ENCODE measurements around the gene PXDN.

PXDN gene

DNA sequence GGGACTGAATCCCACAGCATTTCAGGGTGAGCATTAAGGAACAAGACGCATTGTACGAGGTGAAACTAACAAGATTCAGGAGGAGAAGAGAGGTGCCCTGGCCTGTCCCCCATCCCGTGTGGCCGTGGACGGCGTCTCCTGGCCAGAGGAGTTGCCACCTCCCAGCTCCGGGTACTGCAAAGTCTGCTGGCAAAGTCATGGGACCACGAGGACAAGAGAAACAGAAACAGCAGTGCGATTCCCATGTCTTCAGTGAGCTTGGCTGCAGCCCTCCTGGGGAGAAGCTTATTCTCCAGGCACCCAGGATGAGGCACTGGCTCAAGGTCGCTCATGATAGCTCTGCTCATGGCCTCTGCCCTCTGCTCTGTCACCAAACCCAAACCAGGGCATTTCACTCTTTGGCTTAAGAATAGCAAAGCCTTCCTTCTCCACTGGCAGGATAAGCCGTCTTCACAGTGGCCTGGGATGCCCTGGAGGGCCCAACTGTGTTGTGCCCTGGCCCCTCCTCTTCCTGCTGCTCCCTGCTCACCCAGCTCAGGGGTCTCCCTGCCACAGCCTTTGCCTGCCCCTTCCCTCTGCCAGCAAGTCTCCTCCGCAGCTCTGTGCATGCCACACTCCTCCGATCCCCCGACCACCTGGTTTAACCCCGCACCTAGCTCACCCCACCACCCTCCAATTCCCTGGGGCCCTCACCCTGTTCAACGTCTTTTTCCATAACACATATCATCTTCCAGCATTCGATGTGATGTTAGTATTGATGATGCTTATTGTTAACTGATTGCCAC, 144.8 kb downstream of the PXDN start:
- DNase-seq (ENCODE audit: low read depth, low spot score) = no peak

DNA sequence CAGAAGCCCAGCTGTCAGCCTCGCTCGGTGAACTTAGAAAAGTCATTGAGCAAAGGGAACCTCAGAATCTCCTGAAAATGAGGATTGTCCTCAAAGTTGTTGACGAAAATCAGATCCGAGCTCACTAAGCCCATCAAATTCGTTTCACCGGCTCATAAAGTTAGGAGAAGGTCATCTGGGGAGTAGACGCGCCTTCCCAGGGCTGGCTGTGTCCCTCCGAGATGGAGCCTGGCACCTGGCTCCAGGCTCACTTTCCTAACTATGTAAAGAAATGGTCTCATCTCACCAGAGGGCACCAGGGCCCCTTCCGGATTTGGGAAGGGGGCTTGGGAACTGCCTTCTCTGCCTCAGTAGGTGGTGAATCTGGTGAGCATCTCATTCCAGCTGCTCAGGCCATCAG, 145.5 kb downstream of the PXDN start:
- DNase-seq (ENCODE audit: low read depth, low spot score) = no peak

DNA sequence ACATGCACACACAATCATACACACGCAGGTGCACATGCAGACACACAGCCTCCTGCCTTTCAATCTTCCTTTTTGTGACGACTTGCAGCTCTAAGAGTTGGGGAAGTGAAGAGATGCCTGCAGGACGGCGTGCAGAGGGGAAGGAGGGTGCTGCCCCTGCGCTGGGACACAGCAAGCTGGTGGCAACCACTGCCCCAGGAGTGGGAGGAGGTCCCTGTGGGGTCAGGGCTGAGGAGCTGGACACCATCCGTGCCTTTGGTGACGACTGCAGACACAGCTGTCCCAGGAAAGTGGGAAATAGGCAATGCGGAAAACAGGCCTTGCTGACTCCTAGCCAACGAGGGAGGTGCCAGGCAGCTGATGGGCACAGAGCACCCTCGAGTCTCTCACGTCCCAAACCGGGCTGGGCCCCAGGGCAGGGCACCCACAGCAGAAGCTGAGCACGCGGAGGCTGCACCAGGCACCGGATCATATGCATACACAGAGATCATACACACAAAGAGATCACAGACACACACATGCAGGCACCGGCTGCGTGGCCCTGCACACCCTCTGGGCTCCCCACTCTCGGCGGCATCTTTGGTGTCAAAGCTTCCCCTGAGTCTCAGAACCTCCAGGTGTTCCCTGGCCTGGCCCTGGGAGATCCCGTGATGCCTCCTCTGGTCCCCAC, 146.1 kb downstream of the PXDN start:
- no peak for DNase-seq (ENCODE audit: low read depth, low spot score)

DNA sequence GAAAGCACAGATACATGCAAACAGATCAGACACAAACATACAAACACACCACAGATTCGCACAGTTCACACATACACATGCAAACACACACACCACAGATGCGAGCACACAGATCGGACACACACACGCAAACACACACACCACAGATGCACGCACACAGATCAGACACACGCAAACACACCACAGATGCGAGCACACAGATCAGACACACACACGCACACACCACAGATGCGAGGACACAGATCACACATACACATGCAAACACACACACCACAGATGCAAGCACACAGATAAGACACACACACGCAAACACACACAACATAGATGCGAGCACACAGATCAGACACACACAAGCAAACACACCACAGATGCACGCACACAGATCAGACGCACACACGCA, 149.0 kb downstream of the PXDN start:
- no peak for DNase-seq (ENCODE audit: low read depth, low spot score)

DNA sequence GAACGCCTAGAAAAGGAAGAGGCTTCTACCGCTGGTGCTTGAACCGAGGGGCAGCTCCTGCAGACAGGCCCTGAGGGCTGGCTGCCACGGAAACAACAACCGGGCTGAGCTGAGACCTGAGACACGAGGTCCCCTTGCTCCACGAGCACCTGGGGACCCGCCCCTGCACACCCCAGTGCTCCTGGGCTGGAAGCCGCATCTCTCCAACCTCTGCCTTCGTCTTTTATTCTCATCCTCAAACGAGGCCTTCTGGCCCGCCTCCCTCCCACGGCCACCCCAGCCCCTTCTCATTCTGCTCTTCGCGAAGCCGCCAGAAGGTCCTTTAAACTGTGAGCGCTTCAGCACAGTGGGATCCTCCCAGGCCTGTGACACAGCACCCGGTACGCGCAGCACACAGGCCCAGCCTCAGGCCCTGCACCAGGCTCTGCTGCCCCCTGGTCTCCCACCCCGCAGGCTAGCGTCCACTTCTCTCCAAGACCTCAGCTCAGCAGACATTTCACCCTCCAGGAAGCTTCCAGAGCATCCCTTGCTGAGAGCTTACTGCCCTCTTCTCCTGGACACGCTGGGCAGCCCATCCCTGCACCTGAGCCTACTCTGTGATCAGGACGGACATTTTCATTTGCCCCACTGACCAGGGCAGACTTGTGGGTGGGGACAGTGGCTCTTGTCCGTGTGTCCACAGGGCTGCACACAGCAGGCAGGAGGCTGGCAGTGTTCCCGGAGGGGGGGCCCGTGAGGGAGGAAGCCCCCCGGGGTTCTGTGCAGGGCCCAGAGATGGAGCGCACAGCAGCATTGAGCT, 149.7 kb downstream of the PXDN start:
- no peak for DNase-seq (ENCODE audit: low read depth, low spot score)

DNA sequence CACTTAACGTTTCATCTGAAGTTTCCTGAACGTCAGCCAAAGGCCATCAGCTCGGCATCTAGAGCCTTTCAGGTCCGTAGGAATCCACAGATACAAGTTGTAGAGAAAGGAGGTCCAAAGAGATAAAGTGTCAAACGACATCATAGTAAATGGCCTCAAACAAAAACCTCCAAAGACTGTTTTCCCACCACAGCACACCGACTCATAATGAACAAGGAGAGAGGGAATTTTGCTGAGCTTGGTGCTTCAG, 150.3 kb downstream of the PXDN start:
- DNase-seq (ENCODE audit: low read depth, low spot score) = no peak

DNA sequence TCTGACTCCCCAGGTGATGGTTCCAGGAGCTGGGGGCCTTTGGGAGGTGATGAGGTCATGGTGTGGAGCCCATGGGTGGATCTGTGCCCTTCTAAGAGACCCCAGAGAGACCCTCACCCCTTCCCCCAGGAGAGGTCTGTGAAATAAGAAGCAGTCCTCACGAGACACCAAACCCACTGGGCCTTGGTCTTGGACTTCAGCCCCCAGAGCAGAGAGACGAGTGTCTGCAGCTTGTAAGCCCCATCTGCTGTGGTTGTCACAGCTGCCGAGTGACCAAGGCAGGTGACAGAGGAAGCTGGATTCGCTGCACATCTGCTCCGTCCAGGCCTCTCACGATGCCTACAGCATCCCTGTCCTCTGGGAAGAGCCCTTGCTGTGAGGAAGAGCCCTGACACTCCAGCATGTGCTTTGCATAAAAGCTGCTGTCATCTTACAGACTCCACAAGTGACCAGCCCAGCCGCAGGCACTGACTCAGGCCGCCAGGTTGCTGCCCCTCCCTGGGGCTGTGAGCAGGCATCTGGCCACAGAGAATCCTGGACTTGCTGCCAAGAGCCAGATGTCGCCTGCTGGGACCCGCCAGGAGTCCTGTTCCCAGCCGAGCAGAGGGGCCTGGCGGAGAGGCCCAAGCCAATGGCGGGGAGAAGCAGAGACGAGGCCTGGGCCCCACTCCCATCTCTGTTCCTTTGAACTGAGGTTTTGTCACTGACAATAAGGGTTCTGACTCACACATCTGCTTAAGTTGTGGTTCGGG, 150.8 kb downstream of the PXDN start:
- DNase-seq (ENCODE audit: low read depth, low spot score) = no peak

DNA sequence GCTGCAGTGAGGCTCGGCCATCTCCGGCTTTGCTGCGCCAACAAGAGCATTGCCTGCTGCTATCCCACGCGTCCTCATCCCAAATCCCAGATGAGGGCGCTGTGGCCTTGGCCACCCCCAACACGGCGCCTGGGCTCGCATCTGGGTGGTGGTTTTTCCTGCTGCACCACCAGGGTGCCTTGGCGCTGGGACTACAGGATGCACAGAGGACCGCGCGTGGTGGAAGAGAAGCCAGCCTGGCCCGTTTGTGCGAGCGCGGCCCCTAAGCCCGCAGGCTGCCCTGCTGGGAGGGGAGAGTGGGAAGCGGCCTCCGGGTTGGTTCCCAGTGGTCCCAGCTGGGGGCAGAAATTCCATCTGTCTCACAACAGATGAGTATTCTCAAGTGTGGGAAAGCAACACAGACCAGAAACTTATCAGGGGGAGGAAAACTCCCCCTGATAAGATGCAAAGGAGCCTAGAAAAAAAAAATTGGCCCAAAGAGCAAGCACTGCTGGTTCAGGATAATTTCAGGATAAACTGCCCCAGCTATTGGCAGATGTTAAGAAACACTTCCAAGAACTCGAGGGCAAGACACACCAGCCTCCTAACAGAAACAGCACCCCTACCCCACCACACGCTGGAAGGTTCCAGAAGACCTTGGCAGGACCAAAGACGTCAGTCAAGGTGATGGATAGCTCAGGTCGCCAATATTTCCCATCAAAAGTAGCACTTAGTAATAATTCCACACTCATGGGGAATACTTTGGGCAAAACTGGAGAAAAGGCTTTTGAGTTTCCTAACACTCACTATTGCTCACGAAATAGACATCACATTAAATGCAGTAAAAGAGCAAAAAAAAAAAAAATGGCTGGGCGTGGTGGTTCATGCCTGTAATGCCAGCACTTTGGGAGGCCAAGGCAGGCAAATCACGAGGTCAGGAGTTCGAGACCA, 152.1 kb downstream of the PXDN start:
- DNase-seq (ENCODE audit: low read depth, low spot score) = no peak

DNA sequence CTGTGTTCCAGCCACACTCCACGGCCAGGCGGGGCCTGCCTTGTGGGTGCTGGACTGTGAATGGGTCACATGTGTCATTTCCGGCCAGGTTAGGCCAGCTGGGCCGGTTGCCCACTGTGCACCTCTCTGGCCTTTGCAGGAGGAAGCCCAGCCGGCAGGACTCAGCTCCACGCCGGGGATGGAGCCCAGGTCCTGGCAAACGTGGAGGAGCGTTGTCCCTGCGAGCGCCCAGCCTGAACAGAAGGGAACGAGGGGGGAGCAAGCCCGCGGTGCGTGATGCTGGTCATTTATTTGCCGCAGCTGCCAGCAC, 152.9 kb downstream of the PXDN start:
- DNase-seq (ENCODE audit: low read depth, low spot score) = no peak

DNA sequence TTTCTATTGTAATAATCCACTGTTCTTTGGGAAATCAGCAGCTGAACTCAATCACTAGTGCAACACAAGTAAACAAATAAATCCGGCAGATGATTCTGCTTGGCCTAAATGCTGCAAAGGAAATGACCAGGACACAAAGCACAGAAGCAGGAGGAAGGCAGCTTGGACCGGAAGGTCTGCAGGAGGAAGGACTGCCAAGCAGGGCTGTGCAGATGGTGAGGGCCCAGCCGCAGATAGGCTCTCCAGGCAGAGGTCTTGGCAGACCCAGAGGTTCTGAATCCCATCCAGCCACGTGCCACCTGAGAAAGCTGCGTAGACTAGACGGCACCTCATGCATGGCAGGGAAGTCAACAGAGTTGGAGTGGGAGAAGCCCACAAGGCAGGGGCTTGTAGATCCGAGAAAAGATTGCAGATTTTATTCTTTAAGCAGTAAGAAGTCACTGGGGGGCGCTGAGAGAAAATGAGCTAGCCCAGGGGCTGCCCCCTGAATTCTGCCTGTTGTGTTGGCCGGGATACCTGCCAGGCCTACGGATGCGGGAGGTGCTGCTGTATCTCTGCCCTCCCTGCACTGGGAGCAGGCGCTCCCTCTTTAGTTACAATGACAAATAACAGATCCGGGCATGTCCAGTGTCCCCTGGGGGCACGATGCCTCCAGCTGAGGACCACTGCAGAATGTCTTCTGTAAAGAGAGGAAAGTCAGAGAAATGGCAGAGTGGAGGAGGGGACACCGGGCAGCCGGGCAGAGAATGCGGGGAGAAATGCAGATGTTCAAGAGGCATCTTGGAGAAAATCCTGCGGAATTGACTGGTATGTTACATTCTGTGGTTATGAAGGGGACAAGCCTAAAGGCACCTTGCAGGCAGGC, 153.5 kb downstream of the PXDN start:
- DNase-seq (ENCODE audit: low read depth, low spot score) = no peak

DNA sequence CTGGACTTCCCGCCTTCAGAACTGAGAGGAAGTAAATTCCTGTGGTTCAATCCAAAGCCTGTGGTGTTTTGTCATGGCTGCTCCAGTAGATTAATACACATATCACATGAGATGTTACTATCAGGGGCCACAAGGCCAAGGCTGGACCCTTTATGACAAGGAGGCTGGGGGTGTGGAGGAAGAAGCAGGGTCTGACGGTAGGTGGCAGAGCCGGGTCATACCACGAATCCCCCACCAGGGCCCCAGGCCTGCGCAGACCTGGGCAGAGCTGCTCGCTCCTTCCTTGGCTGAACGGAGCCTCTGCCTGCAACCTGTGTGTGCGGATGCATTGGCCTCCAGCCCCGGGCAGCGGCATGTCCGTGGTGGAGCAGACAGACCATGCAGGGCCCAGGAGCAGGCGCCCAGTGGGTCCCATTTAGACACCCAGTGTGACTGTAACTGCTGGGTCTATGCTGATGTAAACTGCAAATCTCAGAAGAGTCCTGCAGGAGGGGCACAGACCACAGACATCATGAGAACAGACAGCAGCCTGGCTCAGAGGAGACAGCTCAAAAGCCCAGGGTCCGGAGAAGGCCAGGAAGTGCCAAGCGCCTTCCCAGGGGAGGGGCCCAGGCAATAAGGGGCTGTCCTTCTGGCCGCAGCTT, 155.2 kb downstream of the PXDN start:
- DNase-seq (ENCODE audit: low read depth, low spot score) = no peak

DNA sequence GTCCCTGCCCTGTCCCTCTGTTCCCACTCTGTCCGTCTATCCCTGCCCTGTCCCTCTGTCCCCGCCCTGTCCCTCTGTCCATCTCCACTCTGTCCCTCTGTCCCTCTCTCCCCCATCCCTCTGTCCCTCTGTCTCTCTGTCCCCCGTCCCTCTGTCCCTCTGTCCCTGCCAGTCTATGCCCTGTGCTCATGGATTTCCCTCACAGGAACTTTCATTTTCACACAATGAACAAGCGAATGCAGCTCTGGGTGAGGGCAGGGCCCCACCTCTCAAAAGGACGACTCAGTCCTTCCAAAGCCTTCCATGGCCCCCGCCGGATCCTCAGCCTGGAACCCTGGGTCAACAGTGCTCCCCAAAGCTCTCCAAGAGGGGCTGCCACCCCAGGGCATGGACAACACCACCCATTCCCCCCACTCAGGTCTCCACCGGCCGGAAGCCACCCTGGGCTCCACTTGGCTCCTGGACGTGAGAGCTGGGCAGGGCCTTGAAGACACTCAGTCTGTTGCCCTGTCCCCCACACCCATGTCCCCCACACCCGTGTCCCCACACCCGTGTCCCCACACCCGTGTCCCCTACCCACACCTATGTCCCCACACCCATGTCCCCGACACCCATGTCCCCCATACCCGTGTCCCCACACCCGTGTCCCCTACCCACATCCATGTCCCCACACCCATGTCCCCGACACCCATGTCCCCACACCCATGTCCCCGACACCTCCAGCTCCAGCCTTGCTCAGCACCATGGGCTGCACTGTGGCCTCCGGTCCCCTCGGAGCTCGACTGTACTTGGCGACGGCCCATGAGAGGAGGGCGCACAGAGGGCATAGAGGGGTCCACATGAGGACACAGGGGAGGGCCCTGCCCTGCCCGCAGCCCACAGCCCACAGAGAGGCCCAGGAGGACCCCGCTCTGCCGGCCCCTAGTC, 156.0 kb downstream of the PXDN start:
- DNase-seq (ENCODE audit: low read depth, low spot score) = no peak

DNA sequence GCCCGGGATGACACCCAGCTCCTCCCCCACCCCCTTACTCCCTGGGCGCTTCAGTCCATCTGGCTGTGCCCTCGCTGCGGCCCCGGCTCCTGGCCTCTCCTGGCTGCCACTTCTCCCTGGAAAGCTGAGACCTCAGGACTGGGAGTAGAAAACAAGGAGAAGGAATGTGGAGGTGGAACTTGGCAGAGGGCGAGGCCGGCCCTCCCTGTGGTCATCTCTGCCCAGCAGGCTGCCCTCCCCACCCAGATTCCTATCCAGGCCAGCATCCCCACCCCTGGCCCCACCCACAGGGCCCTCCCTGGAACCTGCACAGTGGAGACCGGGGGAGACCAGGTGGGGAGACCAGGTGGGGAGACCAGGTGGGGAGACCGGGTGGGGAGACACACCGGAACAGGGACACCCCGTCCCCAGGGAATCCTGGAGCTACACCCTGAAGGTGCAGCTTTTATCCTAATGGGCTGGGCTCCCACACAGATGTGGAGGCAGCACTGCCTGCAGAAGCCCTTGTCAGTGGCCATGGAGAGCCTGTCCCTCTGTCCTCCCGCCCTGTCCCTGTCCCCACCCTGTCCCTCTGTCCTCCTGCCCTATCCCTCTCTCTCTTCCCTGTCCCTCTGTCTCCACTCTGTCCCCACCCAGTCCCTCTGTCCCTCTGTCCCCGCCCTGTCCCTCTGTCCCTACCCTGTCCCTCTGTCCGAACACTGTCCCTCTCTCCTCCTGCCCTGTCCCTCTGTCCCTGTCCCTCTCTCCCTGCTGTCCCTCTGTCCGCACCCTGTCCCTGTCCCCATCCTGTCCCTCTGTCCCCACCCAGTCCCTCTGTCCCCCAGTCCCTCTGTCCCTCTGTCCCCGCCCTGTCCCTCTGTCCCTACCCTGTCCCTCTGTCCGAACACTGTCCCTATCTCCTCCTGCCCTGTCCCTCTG, 157.1 kb downstream of the PXDN start:
- no peak for DNase-seq (ENCODE audit: low read depth, low spot score)

DNA sequence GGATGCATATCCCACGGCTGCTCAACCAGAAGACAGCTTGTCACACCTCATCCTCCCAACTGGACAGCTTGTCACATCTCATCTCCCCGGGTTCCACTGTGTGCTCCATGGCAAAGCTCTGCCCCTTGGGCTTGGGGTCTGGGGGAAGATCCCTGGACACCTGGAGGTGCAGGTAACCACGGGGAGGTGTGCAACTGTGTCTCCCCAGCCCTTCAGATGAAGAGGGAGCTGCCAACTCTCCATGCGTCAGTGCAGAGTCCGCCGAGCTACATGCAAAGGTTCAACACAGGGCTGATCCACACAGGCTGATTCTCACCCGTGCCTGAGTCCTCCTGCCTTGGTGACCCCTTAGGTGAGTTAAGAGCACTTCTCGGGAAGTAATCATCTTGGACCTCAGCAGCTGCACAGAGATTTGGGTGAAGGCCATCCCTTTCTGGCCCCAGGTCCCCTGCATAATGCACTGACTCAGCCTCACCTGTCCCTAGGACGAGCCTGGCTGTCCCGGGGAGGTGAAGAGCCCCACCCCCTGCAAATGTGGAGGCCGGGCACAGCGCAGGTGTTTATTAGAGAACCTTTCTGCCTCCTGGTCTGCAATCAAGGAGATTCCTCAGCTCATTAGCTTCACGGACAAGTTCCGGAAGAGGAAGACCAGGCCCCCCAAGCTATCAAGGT, 157.9 kb downstream of the PXDN start:
- no peak for DNase-seq (ENCODE audit: low read depth, low spot score)

DNA sequence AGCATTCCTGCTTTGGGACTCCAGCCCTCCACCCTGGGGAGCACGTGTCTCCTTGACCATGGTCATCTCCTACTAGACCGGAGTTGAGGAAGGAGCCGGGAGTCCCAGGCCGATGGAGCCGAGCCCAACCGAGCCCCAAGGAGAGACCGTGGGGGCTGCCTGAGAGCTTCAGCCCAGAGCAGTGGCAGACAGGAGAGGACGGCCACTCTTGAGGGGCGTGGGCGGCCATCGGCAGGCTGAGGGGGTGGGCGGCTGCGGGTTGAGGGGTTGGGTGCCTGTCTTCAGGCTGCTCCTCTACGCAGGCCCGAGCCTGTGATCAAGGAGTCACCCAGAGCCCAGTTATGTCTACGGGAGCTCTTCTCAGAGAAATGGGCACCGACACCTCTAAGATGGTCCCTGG, 158.7 kb downstream of the PXDN start:
- DNase-seq (ENCODE audit: low read depth, low spot score) = no peak

DNA sequence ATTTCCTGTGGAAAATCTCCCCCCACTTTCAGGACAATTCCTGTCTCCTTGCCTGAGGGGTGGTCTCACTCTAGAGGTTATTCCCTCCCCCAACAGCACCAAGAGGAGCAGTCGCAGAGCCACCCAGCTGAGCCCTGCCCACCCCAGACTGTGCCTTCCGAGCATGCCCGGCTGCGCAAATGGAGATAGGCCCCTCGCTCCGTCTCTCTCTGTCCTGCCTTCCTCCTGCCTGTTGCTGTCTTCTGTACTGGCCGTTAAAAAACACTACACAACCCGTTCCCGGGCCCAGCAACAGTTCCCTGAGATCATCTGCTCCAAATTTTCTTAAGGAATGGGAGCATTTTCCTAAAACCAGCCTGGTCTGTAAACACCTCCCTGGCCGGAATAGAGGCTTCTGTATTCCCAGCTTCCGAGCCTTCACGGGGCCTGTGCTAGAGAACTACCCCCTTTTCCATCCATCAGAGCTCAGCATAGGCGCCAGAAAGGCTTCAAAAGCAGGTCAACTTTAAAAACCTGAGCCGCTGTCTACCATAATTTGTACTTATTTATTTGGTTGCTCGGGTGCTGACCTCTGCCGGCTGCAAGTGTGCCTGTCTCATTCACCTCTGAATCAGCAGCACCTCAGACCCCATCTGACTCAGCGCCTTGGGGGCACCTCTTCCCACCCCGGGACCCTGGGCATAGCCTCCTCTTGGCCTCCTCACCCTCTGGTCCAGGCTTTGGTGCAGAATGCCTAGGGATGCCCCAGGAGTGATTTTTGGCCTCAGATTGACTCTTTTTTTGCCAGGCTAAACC, 159.4 kb downstream of the PXDN start:
- no peak for DNase-seq (ENCODE audit: low read depth, low spot score)

Measured in activated CD4-positive, CD25-positive, alpha-beta regulatory T cell treated with anti-CD3 and anti-CD28 coated beads, Interleukin-2, amount 50 U/mL, for 16 hours (primary cell).